GM10266 (cell line): ENCODE data around the gene HLCS.

Source experiments
- DNase-seq: peaks from one replicate; pipeline ENCODE4 v3.0.0; 2012; ENCODE audit errors: extremely low spot score
- TF ChIP-seq, protein P1 (sequence below): IDR thresholded peaks from 2 replicates; pipeline ENCODE4 v1.5.1; 2012; ENCODE audit warnings: mild to moderate bottlenecking, low read depth; ENCODE audit not compliant: control insufficient read depth, insufficient read depth; ENCODE audit errors: missing control alignments

Gene HLCS

GRCh38 chr21:36730291-36731281, 235.9 kb downstream of the HLCS start:
- TF ChIP-seq, protein P1, sequence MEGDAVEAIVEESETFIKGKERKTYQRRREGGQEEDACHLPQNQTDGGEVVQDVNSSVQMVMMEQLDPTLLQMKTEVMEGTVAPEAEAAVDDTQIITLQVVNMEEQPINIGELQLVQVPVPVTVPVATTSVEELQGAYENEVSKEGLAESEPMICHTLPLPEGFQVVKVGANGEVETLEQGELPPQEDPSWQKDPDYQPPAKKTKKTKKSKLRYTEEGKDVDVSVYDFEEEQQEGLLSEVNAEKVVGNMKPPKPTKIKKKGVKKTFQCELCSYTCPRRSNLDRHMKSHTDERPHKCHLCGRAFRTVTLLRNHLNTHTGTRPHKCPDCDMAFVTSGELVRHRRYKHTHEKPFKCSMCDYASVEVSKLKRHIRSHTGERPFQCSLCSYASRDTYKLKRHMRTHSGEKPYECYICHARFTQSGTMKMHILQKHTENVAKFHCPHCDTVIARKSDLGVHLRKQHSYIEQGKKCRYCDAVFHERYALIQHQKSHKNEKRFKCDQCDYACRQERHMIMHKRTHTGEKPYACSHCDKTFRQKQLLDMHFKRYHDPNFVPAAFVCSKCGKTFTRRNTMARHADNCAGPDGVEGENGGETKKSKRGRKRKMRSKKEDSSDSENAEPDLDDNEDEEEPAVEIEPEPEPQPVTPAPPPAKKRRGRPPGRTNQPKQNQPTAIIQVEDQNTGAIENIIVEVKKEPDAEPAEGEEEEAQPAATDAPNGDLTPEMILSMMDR = no peak
- no peak for DNase-seq

GRCh38 chr21:36729310-36729970, 237.0 kb downstream of the HLCS start:
- no peak for DNase-seq
- TF ChIP-seq, protein P1 = no peak

DNA sequence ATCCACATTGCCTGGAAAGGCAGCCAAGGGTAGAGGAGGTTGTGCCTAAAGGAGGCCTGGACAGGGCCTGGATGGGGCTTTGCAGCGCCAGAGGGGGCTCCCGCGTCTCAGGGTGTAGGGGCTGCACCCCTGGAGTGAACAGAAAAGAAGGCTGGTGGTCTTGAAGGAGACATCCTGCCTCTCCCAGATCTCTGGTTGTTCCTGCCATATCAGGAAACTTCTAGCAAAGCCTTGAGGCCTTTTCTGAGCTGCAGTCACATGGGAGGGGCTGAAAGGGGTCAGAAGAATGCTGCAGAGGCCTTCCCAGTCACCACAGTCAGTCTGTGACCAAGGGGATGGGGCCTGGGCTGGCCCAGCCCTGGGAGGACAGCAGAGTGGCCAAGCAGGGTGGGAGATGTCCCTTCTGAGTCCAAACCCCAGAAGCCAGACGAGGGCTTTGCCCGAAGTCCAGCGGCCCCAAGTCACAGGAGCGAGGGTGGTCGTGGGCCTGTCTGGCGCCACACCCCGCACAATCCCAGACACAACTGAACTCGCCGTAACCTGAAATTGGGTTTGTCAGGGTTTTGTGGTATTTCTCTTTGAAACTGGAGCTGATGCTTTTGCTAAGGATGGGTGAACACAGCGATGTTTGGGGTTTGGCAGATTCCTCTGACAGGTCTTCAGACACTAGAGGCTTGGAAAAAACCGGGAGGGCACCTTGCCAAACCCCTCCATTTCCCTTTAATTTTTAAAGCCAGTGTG, 237.9 kb downstream of the HLCS start:
- DNase-seq = no peak
- TF ChIP-seq, protein P1 = no peak

DNA sequence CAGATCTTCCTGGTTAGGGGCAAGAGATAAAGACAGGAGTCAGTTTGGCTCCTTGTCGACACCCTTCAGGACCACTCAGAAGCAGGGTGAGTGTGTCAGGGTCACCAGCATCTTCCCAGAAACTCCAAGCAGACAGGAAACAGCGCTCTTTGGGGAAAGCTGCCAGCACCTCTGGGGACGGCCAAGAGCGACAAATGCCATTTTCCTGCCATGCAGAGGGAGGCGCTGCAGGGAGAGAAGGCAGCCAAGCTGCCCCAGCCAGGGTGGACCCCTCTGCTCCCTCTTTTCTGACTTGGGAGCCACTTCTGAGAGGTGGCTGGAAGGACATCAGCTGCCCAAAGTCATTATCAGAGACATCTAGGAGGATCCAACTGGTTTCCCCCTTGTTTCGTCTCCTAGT, 238.6 kb downstream of the HLCS start:
- TF ChIP-seq, protein P1 = no peak
- DNase-seq = no peak

DNA sequence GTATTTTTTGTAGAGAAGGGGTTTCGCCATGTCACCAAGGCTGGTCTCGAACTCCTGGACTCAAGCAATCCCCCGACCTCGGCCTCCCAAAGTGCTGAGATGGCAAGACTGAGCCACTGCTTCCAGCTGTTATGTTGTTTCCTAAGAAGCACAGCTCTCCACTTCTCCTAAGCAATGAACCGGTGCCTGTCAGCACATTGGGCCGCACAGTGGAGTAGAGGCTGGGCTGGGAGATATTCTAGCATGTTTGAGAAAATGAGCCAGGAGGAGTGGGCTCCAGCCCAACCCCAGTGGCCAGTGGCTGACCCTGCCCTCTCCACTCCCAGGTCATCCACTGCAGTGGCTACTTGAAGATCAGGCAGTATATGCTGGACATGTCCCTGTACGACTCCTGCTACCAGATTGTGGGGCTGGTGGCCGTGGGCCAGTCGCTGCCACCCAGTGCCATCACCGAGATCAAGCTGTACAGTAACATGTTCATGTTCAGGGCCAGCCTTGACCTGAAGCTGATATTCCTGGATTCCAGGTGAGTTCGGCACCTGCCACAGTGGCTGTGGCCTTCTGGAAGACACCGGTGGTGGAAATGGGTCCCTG, 240.6 kb downstream of the HLCS start:
- TF ChIP-seq, protein P1 = no peak
- no peak for DNase-seq

DNA sequence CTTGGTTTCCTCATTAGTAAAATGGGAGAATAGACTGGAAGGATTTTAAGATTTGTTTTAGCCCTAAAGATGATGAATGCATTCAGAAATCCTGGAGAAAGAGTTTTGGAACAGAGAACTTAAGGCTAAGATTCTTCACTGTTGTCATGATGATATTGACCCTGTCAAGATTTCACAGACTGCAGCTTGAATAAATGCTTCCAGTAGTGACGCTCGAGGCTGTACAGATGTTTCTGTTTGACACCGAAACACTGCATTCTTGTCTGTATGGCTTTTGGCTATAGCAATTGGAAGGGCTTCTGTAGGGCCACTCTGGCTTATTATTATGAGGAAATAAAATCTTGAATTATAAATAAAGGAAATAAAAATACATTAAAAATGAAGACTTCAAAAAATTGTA, 241.8 kb downstream of the HLCS start:
- TF ChIP-seq, protein P1 = no peak
- no peak for DNase-seq
